Suprapubic skin (tissue), 3 donors: ENCODE measurements around the gene CNNM2.

Experiments used
- CTCF ChIP-seq, 2 donors: fragments of 200-600 bp in 1 of 2; fragments of 450-650 bp in 1 of 2; sonication (generic) in 1 of 2; IDR thresholded peaks; one replicate each; pipeline ENCODE4 v1.5.1; 2016 to 2019; ENCODE audit warnings: antibody characterized with exemption in 2 of 2, mild to moderate bottlenecking in 1 of 2, moderate library complexity in 1 of 2
- POLR2AphosphoS5 ChIP-seq, 3 donors: sonication (generic); formaldehyde crosslinking; IDR thresholded peaks; one replicate each; pipeline ENCODE4 v1.6.1; 2017; ENCODE audit warnings: antibody characterized with exemption in 3 of 3

GRCh38 chr10:103095005-103095404 lies 176.9 kb downstream of the CNNM2 start:
- TF ChIP-seq CTCF (IDR thresholded peaks at IDR 0.05) (no peak), POLR2AphosphoS5 (IDR thresholded peaks at IDR 0.05) (no peak)
